Measurements from ENCODE around the gene C1orf210.

The C1orf210 gene

GRCh38 chr1:43241413-43241836, 44.0 kb downstream of the C1orf210 start:
- DNase-seq: no peak

GRCh38 chr1:43239484-43239883, 45.9 kb downstream of the C1orf210 start:
- DNase-seq: no peak

- no peak for DNase-seq
Measured at GRCh38 chr1:43238991-43239469, 46.4 kb downstream of the C1orf210 start.

GRCh38 chr1:43238085-43238484, 47.3 kb downstream of the C1orf210 start:
- peak; percentile 35 for DNase-seq

GRCh38 chr1:43237121-43237520, 48.3 kb downstream of the C1orf210 start:
- DNase-seq: no peak

GRCh38 chr1:43235451-43236121, 49.8 kb downstream of the C1orf210 start:
- DNase-seq: no peak

- no peak for DNase-seq
Measured at GRCh38 chr1:43235040-43235439, 50.3 kb downstream of the C1orf210 start.

GRCh38 chr1:43234267-43234666, 51.1 kb downstream of the C1orf210 start:
- no peak for DNase-seq

GRCh38 chr1:43233631-43234030, 51.8 kb downstream of the C1orf210 start:
- DNase-seq: no peak

GRCh38 chr1:43232482-43232881, 52.9 kb downstream of the C1orf210 start:
- DNase-seq: no peak

- DNase-seq: no peak
Measured at GRCh38 chr1:43232074-43232473, 53.3 kb downstream of the C1orf210 start.
